ENCODE measurements around the gene DCAF6.

Gene DCAF6

GRCh38 chr1:168001213-168001612 is 64.7 kb downstream of the DCAF6 start:
- no peak overlapping the region for H2BK5ac ChIP-seq (ENCODE audit: low read depth, low read length, poor library complexity, severe bottlenecking)
- no peak for DNase-seq
- no peaks in the 10 kb centered on the region for H3K4me1 ChIP-seq (ENCODE audit: control insufficient read depth, insufficient read depth, low read depth, low read length)
- no peaks in the 10 kb centered on the region for H3K9me3 ChIP-seq (ENCODE audit: control insufficient read depth, low read length)
- H4K91ac ChIP-seq (ENCODE audit: low read length), result no peak overlapping the region
- peaks cover 0 to 97% of the 10 kb centered on the region in 2 experiments for H3K36me3 ChIP-seq (ENCODE audit: control insufficient read depth in 1 of 2, insufficient read depth in 2 of 2, low read depth in 1 of 2, low read length in 2 of 2)
- no peak overlapping the region for H3K4me2 ChIP-seq (ENCODE audit: low read length, poor library complexity, severe bottlenecking)
- no peak overlapping the region for H2AFZ ChIP-seq (ENCODE audit: low read depth, low read length)
- H3K27me3 ChIP-seq (ENCODE audit: control insufficient read depth in 1 of 2, insufficient read depth in 1 of 2, low read length in 2 of 2), result no peaks in the 10 kb centered on the region
- no peak overlapping the region for H3K4ac ChIP-seq (ENCODE audit: low read depth in 1 of 2, low read length in 2 of 2)
- no peak overlapping the region for H4K8ac ChIP-seq (ENCODE audit: low read length)
- H3K27ac ChIP-seq (ENCODE audit: low read length, poor library complexity, severe bottlenecking), result no peak overlapping the region
- no peak overlapping the region for H3K23ac ChIP-seq (ENCODE audit: low read length in 2 of 2)
- H2AK5ac ChIP-seq (ENCODE audit: low read length, severe bottlenecking), result no peak overlapping the region
- no peak overlapping the region for H2BK120ac ChIP-seq (ENCODE audit: low read depth, low read length)
- H3K4me3 ChIP-seq (ENCODE audit: insufficient read depth in 1 of 2, low read depth in 1 of 2, low read length in 2 of 2), result no peak overlapping the region
- no peak overlapping the region for H3K14ac ChIP-seq (ENCODE audit: low read length in 2 of 2)
- H2BK15ac ChIP-seq (ENCODE audit: low read depth, poor library complexity, severe bottlenecking), result no peak overlapping the region
- peaks cover 11% of the 10 kb centered on the region for H3K79me1 ChIP-seq (replicated peaks; ENCODE audit: low read length, poor library complexity, severe bottlenecking)
- no peak overlapping the region for H2BK12ac ChIP-seq (ENCODE audit: low read length in 2 of 2)
- 100% methylated on average over 1 of the region's 1 CpG for WGBS
- no peak overlapping the region for H3K18ac ChIP-seq (ENCODE audit: low read depth in 1 of 2, low read length in 2 of 2)
- H3K9ac ChIP-seq (ENCODE audit: low read length), result no peak overlapping the region

- H3K36me3 ChIP-seq (ENCODE audit: control insufficient read depth in 1 of 2, insufficient read depth in 2 of 2, low read depth in 1 of 2, low read length in 2 of 2), result peaks cover 3 to 91% of the 10 kb centered on the region in 2 experiments
- H3K18ac ChIP-seq (ENCODE audit: low read depth in 1 of 2, low read length in 2 of 2), result no peak overlapping the region
- H4K8ac ChIP-seq (ENCODE audit: low read length), result no peak overlapping the region
- H2BK5ac ChIP-seq (ENCODE audit: low read depth, low read length, poor library complexity, severe bottlenecking), result no peak overlapping the region
- H4K91ac ChIP-seq (ENCODE audit: low read length), result no peak overlapping the region
- no peaks in the 10 kb centered on the region for H3K27me3 ChIP-seq (ENCODE audit: control insufficient read depth in 1 of 2, insufficient read depth in 1 of 2, low read length in 2 of 2)
- no peak overlapping the region for H3K4me3 ChIP-seq (ENCODE audit: insufficient read depth in 1 of 2, low read depth in 1 of 2, low read length in 2 of 2)
- no peak overlapping the region for H3K14ac ChIP-seq (ENCODE audit: low read length in 2 of 2)
- H2AK5ac ChIP-seq (ENCODE audit: low read length, severe bottlenecking), result no peak overlapping the region
- no peak overlapping the region for H3K23ac ChIP-seq (ENCODE audit: low read length in 2 of 2)
- no peak overlapping the region for H2BK15ac ChIP-seq (ENCODE audit: low read depth, poor library complexity, severe bottlenecking)
- no peak for DNase-seq
- no peak overlapping the region for H2BK120ac ChIP-seq (ENCODE audit: low read depth, low read length)
- H3K4ac ChIP-seq (ENCODE audit: low read depth in 1 of 2, low read length in 2 of 2), result no peak overlapping the region
- H3K79me1 ChIP-seq (replicated peaks; ENCODE audit: low read length, poor library complexity, severe bottlenecking), result peaks cover 4% of the 10 kb centered on the region
- H3K27ac ChIP-seq (ENCODE audit: low read length, poor library complexity, severe bottlenecking), result no peak overlapping the region
- H3K4me1 ChIP-seq (ENCODE audit: control insufficient read depth, insufficient read depth, low read depth, low read length), result no peaks in the 10 kb centered on the region
- no peaks in the 10 kb centered on the region for H3K9me3 ChIP-seq (ENCODE audit: control insufficient read depth, low read length)
- H3K9ac ChIP-seq (ENCODE audit: low read length), result no peak overlapping the region
- WGBS, result 100% methylated on average over 2 of the region's 2 CpGs
- H3K4me2 ChIP-seq (ENCODE audit: low read length, poor library complexity, severe bottlenecking), result no peak overlapping the region
- no peak overlapping the region for H2AFZ ChIP-seq (ENCODE audit: low read depth, low read length)
- H2BK12ac ChIP-seq (ENCODE audit: low read length in 2 of 2), result no peak overlapping the region
Measured at GRCh38 chr1:168004531-168004930, 68.0 kb downstream of the DCAF6 start.

GRCh38 chr1:168005529-168005928 is 69.0 kb downstream of the DCAF6 start:
- no peak overlapping the region for H3K27ac ChIP-seq (ENCODE audit: low read length, poor library complexity, severe bottlenecking)
- H2AFZ ChIP-seq (ENCODE audit: low read depth, low read length), result no peak overlapping the region
- no peak overlapping the region for H3K9ac ChIP-seq (ENCODE audit: low read length)
- H2BK15ac ChIP-seq (ENCODE audit: low read depth, poor library complexity, severe bottlenecking), result no peak overlapping the region
- H3K27me3 ChIP-seq (ENCODE audit: control insufficient read depth in 1 of 2, insufficient read depth in 1 of 2, low read length in 2 of 2), result no peaks in the 10 kb centered on the region
- H3K4me3 ChIP-seq (ENCODE audit: insufficient read depth in 1 of 2, low read depth in 1 of 2, low read length in 2 of 2), result no peak overlapping the region
- no peaks in the 10 kb centered on the region for H3K4me1 ChIP-seq (ENCODE audit: control insufficient read depth, insufficient read depth, low read depth, low read length)
- no peak overlapping the region for H4K8ac ChIP-seq (ENCODE audit: low read length)
- no peak overlapping the region for H3K23ac ChIP-seq (ENCODE audit: low read length in 2 of 2)
- no peak overlapping the region for H2BK5ac ChIP-seq (ENCODE audit: low read depth, low read length, poor library complexity, severe bottlenecking)
- H3K36me3 ChIP-seq (ENCODE audit: control insufficient read depth in 1 of 2, insufficient read depth in 2 of 2, low read depth in 1 of 2, low read length in 2 of 2), result peaks cover 3 to 83% of the 10 kb centered on the region in 2 experiments
- no peak overlapping the region for H2AK5ac ChIP-seq (ENCODE audit: low read length, severe bottlenecking)
- no peak overlapping the region for H3K14ac ChIP-seq (ENCODE audit: low read length in 2 of 2)
- no peak overlapping the region for H4K91ac ChIP-seq (ENCODE audit: low read length)
- H2BK120ac ChIP-seq (ENCODE audit: low read depth, low read length), result no peak overlapping the region
- H3K79me1 ChIP-seq (replicated peaks; ENCODE audit: low read length, poor library complexity, severe bottlenecking), result peaks cover 4% of the 10 kb centered on the region
- H3K9me3 ChIP-seq (ENCODE audit: control insufficient read depth, low read length), result no peaks in the 10 kb centered on the region
- H2BK12ac ChIP-seq (ENCODE audit: low read length in 2 of 2), result no peak overlapping the region
- no peak overlapping the region for H3K18ac ChIP-seq (ENCODE audit: low read depth in 1 of 2, low read length in 2 of 2)
- H3K4me2 ChIP-seq (ENCODE audit: low read length, poor library complexity, severe bottlenecking), result no peak overlapping the region
- no peak for DNase-seq
- H3K4ac ChIP-seq (ENCODE audit: low read depth in 1 of 2, low read length in 2 of 2), result no peak overlapping the region

- no peak overlapping the region for H2BK15ac ChIP-seq (ENCODE audit: low read depth, poor library complexity, severe bottlenecking)
Measured at GRCh38 chr1:168007691-168008090, 71.2 kb downstream of the DCAF6 start.

More at GRCh38 chr1:168007691-168008090, 71.2 kb downstream of the DCAF6 start:
- H3K27me3 ChIP-seq (ENCODE audit: control insufficient read depth in 1 of 2, insufficient read depth in 1 of 2, low read length in 2 of 2), result no peaks in the 10 kb centered on the region
- H3K27ac ChIP-seq (ENCODE audit: low read length, poor library complexity, severe bottlenecking), result no peak overlapping the region
- no peak overlapping the region for H4K8ac ChIP-seq (ENCODE audit: low read length)
- no peak overlapping the region for H3K4me2 ChIP-seq (ENCODE audit: low read length, poor library complexity, severe bottlenecking)
- no peak overlapping the region for H2BK120ac ChIP-seq (ENCODE audit: low read depth, low read length)
- H3K4ac ChIP-seq (ENCODE audit: low read depth in 1 of 2, low read length in 2 of 2), result no peak overlapping the region
- H2BK5ac ChIP-seq (ENCODE audit: low read depth, low read length, poor library complexity, severe bottlenecking), result no peak overlapping the region
- peaks cover 6 to 77% of the 10 kb centered on the region in 2 experiments for H3K36me3 ChIP-seq (ENCODE audit: control insufficient read depth in 1 of 2, insufficient read depth in 2 of 2, low read depth in 1 of 2, low read length in 2 of 2)
- no peak overlapping the region for H3K18ac ChIP-seq (ENCODE audit: low read depth in 1 of 2, low read length in 2 of 2)
- 90% methylated on average over 1 of the region's 1 CpG for WGBS
- DNase-seq, result no peak
- H3K4me1 ChIP-seq (ENCODE audit: control insufficient read depth, insufficient read depth, low read depth, low read length), result no peaks in the 10 kb centered on the region
- H2BK12ac ChIP-seq (ENCODE audit: low read length in 2 of 2), result no peak overlapping the region
- no peak overlapping the region for H2AFZ ChIP-seq (ENCODE audit: low read depth, low read length)
- no peak overlapping the region for H3K4me3 ChIP-seq (ENCODE audit: insufficient read depth in 1 of 2, low read depth in 1 of 2, low read length in 2 of 2)
- no peak overlapping the region for H2AK5ac ChIP-seq (ENCODE audit: low read length, severe bottlenecking)
- H3K9ac ChIP-seq (ENCODE audit: low read length), result no peak overlapping the region
- no peak overlapping the region for H3K14ac ChIP-seq (ENCODE audit: low read length in 2 of 2)
- no peak overlapping the region for H3K23ac ChIP-seq (ENCODE audit: low read length in 2 of 2)
- no peaks in the 10 kb centered on the region for H3K9me3 ChIP-seq (ENCODE audit: control insufficient read depth, low read length)
- no peak overlapping the region for H4K91ac ChIP-seq (ENCODE audit: low read length)
- peaks cover 7% of the 10 kb centered on the region for H3K79me1 ChIP-seq (replicated peaks; ENCODE audit: low read length, poor library complexity, severe bottlenecking)
